ENCODE measurements around the gene WASL.

WASL gene

DNA sequence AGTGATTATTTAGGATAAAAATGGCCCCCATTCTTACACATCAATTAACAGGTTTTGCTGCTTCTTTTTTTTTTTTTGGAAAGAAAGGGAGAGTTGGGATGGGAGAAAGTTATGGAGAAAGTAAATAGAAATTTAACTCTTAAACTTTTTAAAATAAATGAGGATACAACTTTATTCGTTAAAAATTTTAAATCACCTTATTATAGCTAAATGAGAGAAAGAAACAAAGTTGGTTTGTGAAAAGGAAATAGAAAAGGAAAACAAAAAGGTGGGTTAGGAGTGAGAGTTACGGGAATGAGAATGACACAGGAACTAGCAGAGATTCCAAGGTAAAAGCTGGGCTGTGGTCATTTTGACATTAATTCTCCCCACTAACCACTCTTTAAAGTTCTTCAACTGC is 58.3 kb downstream of the WASL start:
- DNase-seq (ENCODE audit: low read depth), result no peak

DNA sequence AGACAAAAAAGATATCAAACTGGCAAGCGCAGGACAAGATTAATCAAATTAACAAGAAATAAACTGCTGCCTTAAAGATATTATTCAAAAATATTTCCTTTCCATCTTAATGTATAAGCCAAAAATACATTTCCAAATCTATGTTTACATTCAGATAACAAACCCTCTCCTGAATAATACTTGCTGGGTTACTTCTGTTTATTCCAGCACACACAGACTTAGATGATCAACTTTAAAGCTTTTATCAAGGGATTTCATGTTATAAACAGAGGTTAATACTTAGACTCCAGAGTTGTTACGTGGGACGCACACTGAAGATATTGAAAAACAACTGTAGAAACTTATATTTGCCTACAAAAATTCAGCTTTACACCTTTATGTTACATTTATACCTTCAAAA is 59.6 kb downstream of the WASL start:
- DNase-seq (ENCODE audit: low read depth), result no peak

DNA sequence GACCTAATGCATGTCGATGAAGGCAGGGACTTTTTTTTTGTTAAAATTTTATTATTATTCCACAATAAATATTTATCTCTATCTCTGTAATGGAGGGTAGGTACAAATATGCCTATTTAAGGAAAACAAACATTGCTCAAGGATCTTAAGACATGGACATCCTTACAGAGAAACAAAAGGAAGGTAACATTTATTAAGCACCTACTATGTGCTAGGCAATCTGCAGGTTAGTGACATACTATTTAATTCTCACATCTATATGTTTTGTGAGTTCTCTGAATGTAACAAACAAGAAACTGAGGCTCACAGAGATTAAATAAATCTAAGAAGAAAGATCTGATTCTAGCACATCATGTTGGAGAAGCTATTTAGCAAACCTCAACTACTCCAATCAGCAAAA is 61.1 kb downstream of the WASL start:
- DNase-seq (ENCODE audit: low read depth), result no peak

DNA sequence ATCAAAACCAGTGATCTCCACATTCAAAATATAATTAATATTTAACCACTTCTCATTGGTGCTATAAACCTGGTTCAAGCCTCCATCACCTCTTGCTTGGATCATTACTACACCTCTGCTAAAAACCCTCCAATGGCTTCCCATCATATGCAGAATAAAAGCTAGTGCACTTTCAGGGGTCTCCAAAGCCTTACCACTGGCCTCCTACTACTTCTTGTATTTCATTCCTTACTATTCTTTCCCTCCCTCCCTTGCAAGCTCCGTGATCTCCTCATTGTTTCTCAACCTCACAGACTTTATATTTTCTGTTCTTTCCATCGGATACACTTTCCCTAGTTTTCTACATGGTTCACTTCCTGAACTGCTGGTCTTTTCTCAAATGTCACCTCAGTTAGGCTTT is 61.6 kb downstream of the WASL start:
- DNase-seq (ENCODE audit: low read depth), result no peak

DNA sequence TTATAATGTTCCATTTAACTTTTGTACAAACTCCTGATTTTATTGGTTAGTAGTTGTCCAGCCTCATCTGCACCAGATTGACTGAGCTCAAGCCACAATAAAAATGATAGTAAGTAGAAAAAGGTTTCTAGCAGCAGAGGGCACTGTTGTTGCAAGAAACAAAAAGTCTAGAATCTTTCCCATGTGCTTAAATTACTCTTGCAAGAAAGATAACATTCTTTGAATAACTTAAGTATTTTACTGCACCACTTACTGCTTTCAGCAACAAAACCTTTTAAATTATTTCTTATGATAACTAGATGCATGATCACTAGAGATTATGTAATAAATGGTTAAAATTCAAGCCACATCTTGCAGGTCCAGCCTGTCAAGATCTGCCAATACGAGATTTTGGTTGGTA is 66.1 kb downstream of the WASL start:
- DNase-seq (ENCODE audit: low read depth), result no peak

DNA sequence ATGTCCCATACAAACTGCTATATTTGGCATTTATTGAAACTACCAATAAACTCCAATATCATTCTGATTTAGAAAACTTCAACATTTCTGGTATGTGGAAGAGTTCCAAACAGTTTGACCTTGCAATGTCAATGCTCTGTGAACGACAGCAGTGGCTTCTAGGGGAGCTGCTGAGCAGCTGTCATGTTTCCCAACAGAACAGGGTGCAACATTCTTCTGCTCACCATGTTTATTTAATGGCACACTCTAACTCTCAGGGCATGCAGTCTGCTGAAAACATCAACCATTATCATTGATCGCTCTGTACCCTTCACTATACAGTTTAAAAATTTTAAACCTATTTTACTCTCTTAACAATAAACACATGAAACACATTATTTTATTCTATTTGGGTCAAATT is 67.2 kb downstream of the WASL start:
- DNase-seq (ENCODE audit: low read depth), result no peak

DNA sequence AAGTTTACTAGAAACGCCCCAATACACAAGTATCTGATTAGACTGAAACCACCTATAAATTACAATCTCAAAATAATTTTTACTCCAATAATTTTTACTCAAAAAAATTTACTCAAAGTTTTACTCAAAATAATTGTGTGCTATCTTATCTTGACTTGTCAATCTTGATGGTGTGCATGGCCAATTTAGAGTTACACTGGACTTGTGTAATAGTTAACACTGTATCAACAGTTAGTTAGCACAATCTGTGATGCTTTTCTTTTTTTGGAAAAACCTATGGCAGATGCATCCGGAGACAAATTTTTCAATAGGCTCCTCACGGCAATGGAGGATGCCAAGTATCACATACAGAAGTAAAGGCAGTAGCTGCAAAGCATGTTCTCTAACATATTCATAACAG is 68.2 kb downstream of the WASL start:
- no peak for DNase-seq (ENCODE audit: low read depth)

DNA sequence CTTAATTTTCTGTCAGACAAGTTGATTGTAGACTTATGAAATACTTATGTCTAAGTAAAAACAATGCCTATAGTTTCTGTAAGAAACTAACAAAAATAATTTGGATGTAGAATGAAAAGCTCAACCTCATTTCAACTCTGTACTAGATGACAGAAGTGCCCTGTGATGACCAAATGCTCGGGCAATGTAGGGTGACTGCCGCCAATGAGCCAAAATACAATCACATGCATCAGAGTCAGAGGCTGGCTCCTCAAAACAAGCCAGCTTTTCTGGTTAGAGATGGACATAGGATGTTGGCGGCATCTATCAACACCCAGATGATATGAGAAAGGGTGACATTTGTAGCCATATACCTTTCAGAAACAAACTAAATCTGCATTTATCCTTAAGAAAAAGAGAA is 69.2 kb downstream of the WASL start:
- no peak for DNase-seq (ENCODE audit: low read depth)

DNA sequence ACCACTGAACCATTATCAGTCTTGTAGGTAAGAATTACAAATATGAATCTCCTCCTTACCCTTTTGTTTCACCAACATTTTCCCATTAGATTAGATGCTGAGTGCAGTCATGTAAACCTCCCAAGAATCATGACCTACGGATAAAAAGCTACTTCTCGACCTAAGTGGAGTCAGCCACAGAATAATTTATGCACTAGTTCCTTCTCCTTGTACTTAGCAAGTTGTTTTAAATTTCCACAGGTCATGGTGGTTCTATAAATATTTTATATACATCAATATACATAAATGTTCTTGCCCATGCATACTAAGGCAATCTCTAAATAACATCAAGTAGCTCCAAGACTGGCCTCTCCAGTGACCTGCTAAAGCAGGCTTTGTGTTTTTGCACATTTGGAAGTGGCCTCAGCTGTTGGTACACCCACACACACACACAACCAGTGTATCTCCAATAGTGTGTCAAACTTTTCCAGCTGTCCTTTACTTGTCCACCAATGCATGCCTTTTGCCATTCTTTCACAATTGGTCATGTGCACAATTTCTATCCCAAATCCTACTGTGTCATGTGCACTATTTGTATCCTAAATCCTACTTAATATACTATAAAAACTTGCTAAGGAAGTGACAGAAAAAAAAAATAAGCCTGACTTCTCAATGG is 71.6 kb downstream of the WASL start:
- no peak for DNase-seq (ENCODE audit: low read depth)

DNA sequence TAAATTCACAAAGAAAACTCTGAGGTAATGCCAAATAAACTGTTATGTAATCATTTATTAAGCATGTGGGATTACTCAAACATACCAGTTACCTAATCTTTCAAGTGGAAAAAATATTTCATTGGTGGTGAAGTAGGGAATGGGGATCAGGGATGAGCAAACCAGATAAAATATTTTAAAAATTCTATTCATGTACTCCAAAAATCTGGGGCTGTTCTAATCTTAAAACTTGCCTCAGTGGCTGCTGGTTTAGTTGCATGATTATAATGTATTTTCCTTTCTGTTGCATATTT is 73.7 kb downstream of the WASL start:
- DNase-seq (ENCODE audit: low read depth), result no peak

DNA sequence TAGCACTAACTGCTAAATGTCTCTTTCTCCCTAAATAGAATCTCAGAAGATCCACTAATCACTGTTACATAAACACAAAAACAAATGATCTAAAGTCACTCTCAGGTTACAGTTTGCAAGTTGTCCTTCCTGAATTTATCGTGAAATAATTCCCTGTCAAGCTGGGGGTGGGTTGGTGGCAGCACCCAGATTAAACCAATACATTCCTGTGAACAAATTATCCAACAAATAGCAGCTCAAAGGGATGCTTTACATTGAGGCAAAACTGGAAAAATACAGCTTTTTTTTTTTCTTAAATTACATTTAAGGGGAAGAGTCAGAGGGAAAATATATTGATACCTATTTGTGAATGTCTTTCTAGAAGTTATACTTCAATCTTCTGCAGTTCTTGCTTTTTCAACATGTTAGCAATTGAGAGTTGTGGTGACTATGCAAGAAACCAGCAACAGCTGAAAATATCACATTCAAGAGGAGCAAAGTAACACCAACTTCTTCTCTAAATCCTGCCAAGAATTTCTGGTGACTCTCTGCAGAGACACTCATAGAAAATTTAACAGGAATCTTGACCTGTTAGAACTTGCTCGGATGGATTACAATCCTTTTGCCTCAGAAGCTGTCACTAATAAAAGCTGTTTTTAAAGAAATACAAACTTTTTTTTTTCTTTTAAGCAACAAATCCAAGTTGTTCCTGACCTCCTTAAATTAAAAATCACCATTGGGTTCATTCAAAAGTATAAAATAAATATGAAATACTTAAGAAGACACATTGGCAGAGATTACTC is 74.2 kb downstream of the WASL start:
- no peak for DNase-seq (ENCODE audit: low read depth)

DNA sequence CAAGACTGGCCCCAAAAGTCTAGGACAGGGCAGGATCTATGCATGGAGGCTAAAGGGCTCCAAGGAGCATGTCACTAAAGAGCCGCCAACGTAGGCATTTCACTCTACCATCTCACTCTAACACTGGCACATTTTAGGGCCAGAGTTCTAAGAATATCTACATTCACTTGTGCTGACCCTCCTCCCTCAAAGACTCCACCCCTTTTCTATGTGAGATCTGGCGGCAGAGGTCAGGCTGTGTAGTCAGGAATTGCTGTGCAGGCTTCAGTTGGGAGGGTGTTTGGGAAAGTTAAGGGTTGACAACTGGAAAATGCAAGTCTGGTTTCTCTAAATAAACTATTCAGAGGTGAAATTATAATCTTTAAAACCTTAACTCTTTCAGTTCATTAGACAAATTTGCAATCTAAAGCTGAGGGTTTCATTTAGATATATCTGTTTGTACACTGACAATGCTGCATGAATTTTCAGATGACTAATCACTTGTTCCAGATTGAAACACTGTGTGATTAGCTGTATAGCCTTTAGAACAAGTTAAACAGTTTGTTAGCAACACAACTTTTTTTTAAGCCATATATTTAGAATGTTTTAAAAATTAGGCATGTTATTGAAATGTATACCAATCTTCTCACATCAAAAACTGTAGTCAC is 74.9 kb downstream of the WASL start:
- DNase-seq (ENCODE audit: low read depth), result no peak

DNA sequence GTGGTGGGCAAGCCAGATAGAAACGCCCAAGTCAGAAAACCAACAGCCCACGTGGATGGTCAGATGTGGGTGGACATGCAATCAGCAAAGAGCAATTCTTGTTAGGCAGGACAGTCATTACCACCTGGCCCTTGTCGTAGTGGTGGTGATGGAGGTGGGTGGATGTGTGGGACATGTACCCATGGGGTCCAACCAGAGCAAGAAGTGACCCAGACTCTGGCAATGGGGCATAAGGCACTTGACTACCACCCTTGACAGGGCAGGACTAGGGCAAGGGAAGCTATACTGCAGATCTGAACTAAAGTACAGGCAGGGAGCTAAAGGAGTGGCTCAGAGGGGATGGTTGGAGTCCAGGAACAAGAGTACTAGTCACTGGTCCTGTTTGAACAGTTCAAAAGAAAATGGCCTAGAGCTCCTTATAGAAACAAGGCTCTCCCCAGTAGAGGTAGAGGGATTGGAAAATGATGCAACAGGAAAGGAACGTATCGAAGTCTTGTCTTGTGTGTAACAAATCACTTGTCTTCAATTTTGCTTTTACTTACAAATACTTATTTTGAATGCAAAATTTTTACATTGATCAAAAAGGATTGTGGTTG is 75.6 kb downstream of the WASL start:
- DNase-seq (ENCODE audit: low read depth), result no peak

DNA sequence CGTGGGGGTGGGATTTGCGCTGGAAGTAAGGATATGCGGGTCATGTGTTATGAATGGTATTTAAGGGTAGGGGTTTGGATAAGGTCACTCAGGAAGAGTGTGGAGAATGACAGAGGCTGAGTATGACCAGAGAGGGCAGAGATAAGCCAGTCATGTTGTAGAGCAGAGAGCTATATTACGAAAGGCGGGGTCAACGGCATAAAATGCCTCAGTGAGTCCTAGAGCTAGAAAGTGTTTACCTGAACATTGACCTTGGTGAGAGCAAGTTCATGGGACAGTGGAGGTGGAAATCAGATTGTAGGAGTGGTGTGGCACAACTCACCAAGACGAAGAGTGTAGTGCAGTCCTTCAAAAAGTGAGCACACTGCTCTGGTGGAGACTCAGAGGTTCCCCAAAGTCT is 79.3 kb downstream of the WASL start:
- DNase-seq (ENCODE audit: low read depth), result no peak

DNA sequence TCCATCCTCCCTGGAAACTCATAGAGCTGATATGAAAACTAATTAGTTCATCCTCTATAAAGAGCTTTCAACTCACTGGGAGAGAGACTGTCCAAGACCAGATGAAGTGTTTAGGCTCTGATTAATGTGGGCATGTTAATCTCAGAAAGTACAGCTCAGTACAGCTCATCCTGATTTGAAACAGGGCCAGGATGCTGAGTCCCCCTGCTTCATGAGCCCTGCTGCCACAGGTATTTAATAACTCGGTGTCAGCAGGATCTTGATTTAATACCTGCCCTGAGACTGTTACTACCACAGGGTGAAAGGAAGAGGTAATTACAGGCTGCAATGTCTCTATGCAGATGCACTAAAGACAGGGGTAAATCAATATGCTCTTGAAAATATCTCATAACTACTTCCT is 82.3 kb downstream of the WASL start:
- no peak for DNase-seq (ENCODE audit: low read depth)

DNA sequence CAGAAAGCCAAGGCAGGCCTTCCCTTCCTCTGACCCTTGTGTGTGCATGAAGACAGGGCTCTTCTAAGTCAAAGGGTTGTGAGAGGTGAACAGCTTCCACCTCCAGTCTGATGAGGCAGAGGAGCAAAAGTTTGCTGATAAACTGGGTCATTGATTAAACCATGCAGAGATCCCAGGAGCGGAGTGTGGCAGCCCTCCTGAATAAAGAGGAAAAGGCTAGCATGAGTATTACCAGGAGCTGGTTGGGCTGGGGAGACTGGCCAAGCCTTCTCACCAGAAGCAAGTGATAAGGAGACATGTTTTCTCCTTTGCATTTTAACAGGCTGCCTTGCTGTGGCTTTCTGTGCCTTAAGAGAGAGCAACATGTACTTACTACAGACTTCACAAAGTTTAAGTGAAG is 82.9 kb downstream of the WASL start:
- DNase-seq (ENCODE audit: low read depth), result no peak

DNA sequence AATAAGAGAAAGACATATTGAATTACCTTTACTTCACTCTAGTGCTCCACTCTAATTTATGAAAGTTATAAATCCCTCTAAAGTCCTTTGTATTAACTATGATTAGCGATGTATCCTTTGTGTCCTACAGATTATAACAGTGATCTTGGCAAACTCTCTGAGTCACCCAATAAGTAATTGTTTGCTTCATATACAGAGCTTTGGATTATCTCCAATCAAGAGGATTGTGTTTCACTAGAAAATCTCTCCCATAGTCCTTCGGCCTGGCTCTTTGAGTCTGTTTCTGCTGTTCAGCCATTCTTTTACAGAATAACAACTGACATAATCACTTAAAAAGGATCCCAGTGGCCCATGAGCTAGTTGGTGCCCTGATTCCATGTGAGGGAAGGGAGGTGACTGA is 83.6 kb downstream of the WASL start:
- DNase-seq (ENCODE audit: low read depth), result no peak

DNA sequence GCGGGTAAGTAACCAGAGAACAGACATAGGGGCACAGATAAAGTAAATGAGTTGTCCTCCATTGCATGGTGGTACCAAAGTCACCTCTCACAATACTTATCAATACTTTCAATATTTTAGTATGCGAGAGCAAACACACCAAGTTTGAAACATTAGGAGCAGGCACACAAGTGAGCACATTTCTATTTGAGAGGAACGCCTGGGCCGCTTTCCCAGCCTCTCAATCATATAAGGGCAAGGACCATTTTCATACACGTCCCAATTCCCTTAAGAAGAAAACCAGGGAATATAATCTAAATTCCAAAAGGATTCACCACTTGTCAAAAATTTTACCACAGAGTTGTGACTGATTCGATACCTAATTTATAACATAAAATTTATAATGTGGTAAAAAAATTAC is 85.6 kb downstream of the WASL start:
- DNase-seq (ENCODE audit: low read depth), result no peak

DNA sequence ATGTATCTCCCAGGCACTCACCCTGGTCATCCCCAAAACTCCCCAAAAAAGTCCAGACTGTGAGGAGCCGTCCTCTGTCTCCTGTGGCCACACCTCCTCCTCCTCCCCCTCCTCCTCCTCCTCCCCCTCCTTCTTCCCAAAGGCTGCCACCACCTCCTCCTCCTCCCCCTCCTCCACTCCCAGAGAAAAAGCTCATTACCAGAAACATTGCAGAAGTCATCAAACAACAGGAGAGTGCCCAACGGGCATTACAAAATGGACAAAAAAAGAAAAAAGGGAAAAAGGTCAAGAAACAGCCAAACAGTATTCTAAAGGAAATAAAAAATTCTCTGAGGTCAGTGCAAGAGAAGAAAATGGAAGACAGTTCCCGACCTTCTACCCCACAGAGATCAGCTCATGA is 86.0 kb downstream of the WASL start:
- no peak for DNase-seq (ENCODE audit: low read depth)

DNA sequence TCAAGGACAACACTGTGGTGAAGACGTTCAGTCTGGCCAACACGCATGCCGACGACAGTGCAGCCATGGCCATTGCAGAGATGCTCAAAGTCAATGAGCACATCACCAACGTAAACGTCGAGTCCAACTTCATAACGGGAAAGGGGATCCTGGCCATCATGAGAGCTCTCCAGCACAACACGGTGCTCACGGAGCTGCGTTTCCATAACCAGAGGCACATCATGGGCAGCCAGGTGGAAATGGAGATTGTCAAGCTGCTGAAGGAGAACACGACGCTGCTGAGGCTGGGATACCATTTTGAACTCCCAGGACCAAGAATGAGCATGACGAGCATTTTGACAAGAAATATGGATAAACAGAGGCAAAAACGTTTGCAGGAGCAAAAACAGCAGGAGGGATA is 86.5 kb downstream of the WASL start:
- no peak for DNase-seq (ENCODE audit: low read depth)

DNA sequence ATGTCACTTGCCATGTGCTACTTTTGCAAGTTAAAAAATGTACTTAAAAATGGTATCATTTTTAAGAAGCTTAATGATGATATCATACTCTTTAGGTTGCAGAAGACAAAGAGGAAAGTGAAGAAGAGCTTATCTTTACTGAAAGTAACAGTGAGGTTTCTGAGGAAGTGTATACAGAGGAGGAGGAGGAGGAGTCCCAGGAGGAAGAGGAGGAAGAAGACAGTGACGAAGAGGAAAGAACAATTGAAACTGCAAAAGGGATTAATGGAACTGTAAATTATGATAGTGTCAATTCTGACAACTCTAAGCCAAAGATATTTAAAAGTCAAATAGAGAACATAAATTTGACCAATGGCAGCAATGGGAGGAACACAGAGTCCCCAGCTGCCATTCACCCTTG is 87.0 kb downstream of the WASL start:
- no peak for DNase-seq (ENCODE audit: low read depth)

DNA sequence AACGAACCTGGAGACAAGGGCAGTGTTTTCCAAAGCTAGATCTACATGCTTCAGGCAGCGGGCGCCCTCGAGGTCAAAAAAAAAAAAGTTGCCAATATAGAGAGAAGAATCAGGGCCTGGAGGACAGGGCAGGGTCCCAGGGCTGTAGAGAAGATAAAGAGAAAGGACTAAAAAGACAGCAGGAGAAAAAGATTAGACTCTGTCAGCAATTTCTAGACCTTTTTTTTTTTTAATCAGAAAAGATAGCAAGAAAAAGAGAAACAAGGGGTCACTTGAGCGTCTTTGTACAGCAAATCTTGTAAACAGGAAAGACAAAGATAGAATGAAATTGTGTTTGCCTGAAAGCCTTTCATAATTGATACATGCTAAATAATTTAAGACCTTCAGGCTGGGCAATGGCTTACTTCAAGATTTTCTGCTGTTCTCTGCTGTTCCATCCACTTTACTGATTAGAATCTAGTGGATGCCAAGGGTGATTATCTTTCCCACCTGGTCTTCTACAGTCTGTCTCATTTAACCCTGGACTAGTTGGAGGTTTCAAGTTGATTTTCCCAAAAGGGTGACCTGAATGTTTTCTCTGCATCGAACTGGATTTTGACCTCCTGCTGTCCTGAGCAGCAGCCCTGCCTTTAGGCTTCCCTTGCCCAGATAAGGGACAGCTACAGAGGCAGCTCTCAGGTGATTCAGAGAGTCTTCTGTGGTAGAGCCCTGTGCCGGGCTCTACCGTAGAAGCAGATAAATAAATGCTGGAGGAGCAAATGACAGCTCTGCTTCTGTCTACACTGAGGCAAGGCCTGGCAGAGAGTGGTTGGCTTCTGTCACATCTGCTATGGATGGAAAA is 88.1 kb downstream of the WASL start:
- DNase-seq (ENCODE audit: low read depth), result no peak

DNA sequence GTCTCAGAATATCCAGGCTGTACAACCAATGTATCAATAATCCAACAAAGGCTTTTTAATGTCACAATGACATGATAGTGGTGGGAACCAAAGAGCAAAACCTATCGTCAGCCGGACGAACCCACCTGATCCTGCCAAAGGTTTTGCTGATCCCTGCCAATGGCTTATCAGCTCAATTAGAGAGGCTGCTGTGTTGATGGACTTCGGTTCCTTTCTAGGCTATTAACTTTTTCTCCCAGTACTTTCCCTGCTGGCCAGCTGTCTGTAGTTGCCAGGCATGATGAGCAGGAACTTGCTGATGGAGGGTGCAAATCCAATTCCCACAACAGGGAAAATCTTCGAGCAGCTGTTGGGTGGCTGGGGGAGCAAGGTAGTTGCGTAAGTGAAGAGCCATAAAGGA is 90.8 kb downstream of the WASL start:
- no peak for DNase-seq (ENCODE audit: low read depth)

Data from activated T-cell treated with anti-CD3 and anti-CD28 coated beads for 24 hours (primary cell).